Ovary (tissue), 3 donors: ENCODE data around the gene FGF5.

Experiments
- CTCF ChIP-seq, 3 donors: fragments of 450-650 bp in 2 of 3; fragments of 200-600 bp in 1 of 3; IDR thresholded peaks; one replicate each; pipeline versions ENCODE4 v1.5.1 to v1.8.0; 2016 to 2022; ENCODE audit warnings: antibody characterized with exemption in 3 of 3, mild to moderate bottlenecking in 1 of 3
- EP300 ChIP-seq: sonication (generic); formaldehyde crosslinking; IDR thresholded peaks from one replicate; pipeline ENCODE4 v1.6.1; 2017; ENCODE audit warnings: antibody characterized with exemption
- donor health status: DM: no; HTN: no; CAD: no.

- TF ChIP-seq CTCF (IDR thresholded peaks at IDR 0.05): no peak
- no peak for TF ChIP-seq EP300
Observed at GRCh38 chr4:80226094-80226493, 40.4 kb upstream of the FGF5 start.
